Endothelial cell of umbilical vein (primary cell): ENCODE measurements around the gene SLC27A2. TPM values are rescaled to one million over a fixed set of nuclear protein-coding genes. Genes with fewer than 3 reads are reported as not detected.

Experiments
- BruUV-seq: library from RNA; stranded (reverse); fragments of 400-500 nt; replicated peaks from 2 replicates; lab custom pipeline; 2021; lab: Mats Ljungman, UMichigan
- CTCF ChIA-PET: fragments of 300-600, 350-600 bp; sonication (Branson Sonifier 250); formaldehyde crosslinking; loops from one replicate; lab custom pipeline; 2021; ENCODE audit warnings: antibody characterized with exemption, inconsistent platforms; lab: Charles Lee
- POLR2A ChIA-PET: fragments of 300-600, 350-600 bp; sonication (Branson Sonifier 250); formaldehyde crosslinking; loops from one replicate; lab custom pipeline; 2021; ENCODE audit warnings: antibody characterized with exemption, inconsistent platforms; lab: Charles Lee
- DNase-seq: peaks from one replicate; pipeline ENCODE4 v3.0.0-alpha.2; 2011; ENCODE audit warnings: low read depth, low spot score
- FAIRE-seq: peaks from 2 replicates; lab custom pipeline; 2011; peaks lifted over from hg19 to GRCh38; lab: Jason Lieb, UNC
- H2AFZ ChIP-seq: 2 replicates; pipeline ENCODE4 v1.6.0; 2012; ENCODE audit warnings: low read depth, low read length, control low read depth, inconsistent platforms
- H3K27ac ChIP-seq: 2 replicates; pipeline ENCODE4 v1.5.1; 2011; ENCODE audit warnings: low read depth, mild to moderate bottlenecking, control low read depth, low read length, moderate library complexity; ENCODE audit not compliant: insufficient read depth
- H3K27me3 ChIP-seq, 2 experiments: 2 replicates each; pipeline versions ENCODE4 v1.6.0 to v1.6.1; 2011; ENCODE audit warnings: low read length in 2 of 2, mixed read lengths in 1 of 2; ENCODE audit not compliant: control insufficient read depth in 2 of 2, insufficient read depth in 2 of 2
- H3K36me3 ChIP-seq, 2 experiments: 2 replicates in 1 of 2; 3 replicates in 1 of 2; pipeline ENCODE4 v1.5.1; 2011; ENCODE audit warnings: low read length in 2 of 2, mild to moderate bottlenecking in 1 of 2, moderate library complexity in 1 of 2; ENCODE audit not compliant: control insufficient read depth in 2 of 2, insufficient read depth in 2 of 2; ENCODE audit errors: extremely low read depth in 1 of 2
- H3K4me1 ChIP-seq: 3 replicates; pipeline ENCODE4 v1.5.1; 2011; ENCODE audit warnings: mild to moderate bottlenecking, low read length; ENCODE audit not compliant: control insufficient read depth, insufficient read depth; ENCODE audit errors: extremely low read depth
- H3K4me2 ChIP-seq: 2 replicates; pipeline ENCODE4 v1.6.1; 2011; ENCODE audit warnings: low read length, control low read depth, mixed read lengths; ENCODE audit not compliant: insufficient read depth
- H3K4me3 ChIP-seq, 3 experiments: fragments of 200-600 bp in 1 of 3; sonication (generic), shearing (Covaris generic) in 1 of 3; replicated peaks in 1 of 3; 2 replicates each; pipeline ENCODE4 v1.5.1; 2011 to 2016; ENCODE audit warnings: control low read depth in 3 of 3, low read length in 3 of 3, mild to moderate bottlenecking in 2 of 3, inconsistent platforms in 1 of 3, low read depth in 1 of 3, moderate library complexity in 1 of 3; ENCODE audit not compliant: insufficient read depth in 1 of 3
- H3K79me2 ChIP-seq: 2 replicates; pipeline ENCODE4 v1.6.0; 2012; ENCODE audit warnings: low read length, inconsistent platforms; ENCODE audit not compliant: control insufficient read depth, insufficient read depth
- H3K9ac ChIP-seq: replicated peaks from 2 replicates; pipeline ENCODE3; 2011; ENCODE audit warnings: low read length, control low read depth; ENCODE audit not compliant: insufficient read depth; ENCODE audit errors: extremely low read depth
- H3K9me1 ChIP-seq: replicated peaks from 3 replicates; pipeline ENCODE4 v1.6.0; 2011; ENCODE audit warnings: mild to moderate bottlenecking, low read length; ENCODE audit not compliant: control insufficient read depth, insufficient read depth; ENCODE audit errors: extremely low read depth
- H3K9me3 ChIP-seq: replicated peaks from 2 replicates; pipeline ENCODE4 v1.5.1; 2012; ENCODE audit warnings: low read length, inconsistent platforms; ENCODE audit not compliant: control insufficient read depth, insufficient read depth
- H4K20me1 ChIP-seq: replicated peaks from 2 replicates; pipeline ENCODE3; 2011; ENCODE audit warnings: mild to moderate bottlenecking, low read length; ENCODE audit not compliant: control insufficient read depth, insufficient read depth; ENCODE audit errors: extremely low read depth
- EZH2 ChIP-seq: IDR thresholded peaks from 2 replicates; pipeline ENCODE4 v1.6.1; 2012; ENCODE audit warnings: borderline replicate concordance, low read depth, mild to moderate bottlenecking, moderate library complexity, low read length, inconsistent platforms; ENCODE audit not compliant: severe bottlenecking
- FOS ChIP-seq: IDR thresholded peaks from 2 replicates; pipeline ENCODE4 v1.6.1; 2011; ENCODE audit warnings: mild to moderate bottlenecking, low read length, moderate library complexity, borderline replicate concordance; ENCODE audit not compliant: insufficient read depth
- GATA2 ChIP-seq: IDR thresholded peaks from 2 replicates; pipeline ENCODE4 v1.7.0; 2011; ENCODE audit warnings: low read depth, mild to moderate bottlenecking, moderate library complexity, mixed read lengths, low read length; ENCODE audit not compliant: insufficient read length, insufficient read depth
- JUN ChIP-seq: IDR thresholded peaks from 2 replicates; pipeline ENCODE4 v1.6.1; 2011; ENCODE audit warnings: borderline replicate concordance, low read depth; ENCODE audit not compliant: insufficient read length, insufficient read depth
- MYC ChIP-seq: IDR thresholded peaks from one replicate; pipeline ENCODE4 v1.6.1; 2011; ENCODE audit warnings: mild to moderate bottlenecking, low read depth, low read length
- POLR2A ChIP-seq: IDR thresholded peaks from 2 replicates; pipeline ENCODE4 v1.6.1; 2012; ENCODE audit warnings: low read depth, mild to moderate bottlenecking, control low read depth, low read length
- POLR2AphosphoS5 ChIP-seq: IDR thresholded peaks from 2 replicates; pipeline ENCODE4 v1.6.1; 2012; ENCODE audit warnings: low read depth, mild to moderate bottlenecking, control low read depth, low read length, moderate library complexity; ENCODE audit not compliant: insufficient read depth
- dilution Hi-C: fragments of 300-500 bp; cut with MboI; formaldehyde crosslinking; loops from one replicate; pipeline ENCODE4 v1.15.0; 2019; ENCODE audit warnings: low sequenced_read_pairs; ENCODE audit not compliant: extremely low pct_ligation_motif_present
- intact Hi-C: fragments of 100-400 bp; cut with micrococcal nuclease; formaldehyde crosslinking; loops from one replicate; pipeline ENCODE4 v1.10.0; 2022
- polyA plus RNA-seq, 4 experiments: library from polyadenylated mRNA; depleted of rRNA in 3 of 4; stranded (reverse) in 3 of 4; unstranded in 1 of 4; fragments of >200 nt; gene quantifications; 2 replicates each; pipeline versions ENCODE4 v1.2.1 to v1.2.3, GENCODE V29; 2011 to 2012; ENCODE audit warnings: missing spikeins in 1 of 4
- total RNA-seq: library from RNA; stranded (reverse); gene quantifications from 2 replicates; pipeline ENCODE4 v1.2.3, GENCODE V29; 2021
- TF ChIP-seq, protein P1 (sequence below), 2 donors: IDR thresholded peaks; 1 replicate in 1 of 2; 2 replicates in 1 of 2; pipeline ENCODE4 v1.5.1; 2011; ENCODE audit warnings: low read length in 2 of 2, mild to moderate bottlenecking in 2 of 2, moderate library complexity in 2 of 2, control low read depth in 1 of 2, inconsistent platforms in 1 of 2, low read depth in 1 of 2; ENCODE audit not compliant: insufficient read depth in 1 of 2; ENCODE audit errors: extremely low read depth in 1 of 2
- TF ChIP-seq, protein P2 (sequence below): IDR thresholded peaks from 2 replicates; pipeline ENCODE4 v1.6.1; 2011; ENCODE audit not compliant: insufficient read depth, insufficient read length

SLC27A2 gene
- total and polyA plus RNA-seq, 2 donors (not counting 3 experiments of a cell fraction or from before 2014, with no cell fraction given): not detected

DNA sequence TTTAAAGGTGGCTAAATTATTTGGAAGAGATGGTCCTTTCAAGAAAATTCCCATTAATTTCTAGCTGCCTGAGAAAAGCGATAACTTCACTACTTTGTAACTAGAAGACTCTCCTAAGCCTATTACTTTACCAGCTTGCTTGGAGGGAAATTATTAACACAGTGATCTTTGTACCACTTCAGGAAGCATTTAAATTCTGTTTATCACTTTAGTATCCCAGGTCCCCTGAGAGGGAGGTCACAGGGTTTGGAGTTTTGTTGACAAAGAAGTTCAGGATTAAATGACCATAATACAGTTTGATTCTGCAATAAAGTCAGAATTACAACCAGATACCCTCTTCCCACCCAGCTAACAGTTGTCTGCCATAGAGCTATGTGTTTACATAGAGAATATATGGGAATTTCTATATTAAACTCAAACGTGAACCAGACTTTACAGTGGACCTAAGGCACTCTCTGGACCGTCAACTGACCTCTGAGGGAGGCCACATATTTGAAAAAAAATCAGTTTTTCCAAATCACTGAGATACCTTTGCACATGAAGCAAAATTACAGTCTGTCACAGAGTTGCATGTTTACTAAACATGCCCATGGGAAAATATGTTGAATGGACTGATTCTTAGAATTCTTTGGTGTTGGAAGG is 3.0 kb downstream of the SLC27A2 start:
- Histone ChIP-seq H3K4me2 (no peak overlapping the region), H3K9me3 (no peaks in the 10 kb centered on the region), H3K4me3 (no peak overlapping the region), H3K36me3 (no peaks in the 10 kb centered on the region), H3K4me1 (no peaks in the 10 kb centered on the region), H3K79me2 (no peaks in the 10 kb centered on the region), H3K9me1 (no peaks in the 10 kb centered on the region), H2AFZ (no peak overlapping the region), H3K27ac (no peak overlapping the region), H3K27me3 (peaks cover 18 to 30% of the 10 kb centered on the region in 2 experiments), H4K20me1 (no peaks in the 10 kb centered on the region), H3K9ac (no peak overlapping the region)
- CTCF ChIA-PET: no interaction called here
- POLR2A ChIA-PET: no interaction called here
- FAIRE-seq (no peak), DNase-seq (no peak)
- dilution Hi-C loops: no loop called here
- intact Hi-C loops: no loop called here
- TF ChIP-seq JUN: no peak
- TF ChIP-seq, protein P1, sequence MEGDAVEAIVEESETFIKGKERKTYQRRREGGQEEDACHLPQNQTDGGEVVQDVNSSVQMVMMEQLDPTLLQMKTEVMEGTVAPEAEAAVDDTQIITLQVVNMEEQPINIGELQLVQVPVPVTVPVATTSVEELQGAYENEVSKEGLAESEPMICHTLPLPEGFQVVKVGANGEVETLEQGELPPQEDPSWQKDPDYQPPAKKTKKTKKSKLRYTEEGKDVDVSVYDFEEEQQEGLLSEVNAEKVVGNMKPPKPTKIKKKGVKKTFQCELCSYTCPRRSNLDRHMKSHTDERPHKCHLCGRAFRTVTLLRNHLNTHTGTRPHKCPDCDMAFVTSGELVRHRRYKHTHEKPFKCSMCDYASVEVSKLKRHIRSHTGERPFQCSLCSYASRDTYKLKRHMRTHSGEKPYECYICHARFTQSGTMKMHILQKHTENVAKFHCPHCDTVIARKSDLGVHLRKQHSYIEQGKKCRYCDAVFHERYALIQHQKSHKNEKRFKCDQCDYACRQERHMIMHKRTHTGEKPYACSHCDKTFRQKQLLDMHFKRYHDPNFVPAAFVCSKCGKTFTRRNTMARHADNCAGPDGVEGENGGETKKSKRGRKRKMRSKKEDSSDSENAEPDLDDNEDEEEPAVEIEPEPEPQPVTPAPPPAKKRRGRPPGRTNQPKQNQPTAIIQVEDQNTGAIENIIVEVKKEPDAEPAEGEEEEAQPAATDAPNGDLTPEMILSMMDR (IDR thresholded peaks at IDR 0.05; ENCODE audit: extremely low read depth in 1 of 2, insufficient read depth in 1 of 2, low read depth in 1 of 2, low read length in 2 of 2): no peak
- TF ChIP-seq EZH2: no peak
- TF ChIP-seq GATA2: no peak
- no peak for TF ChIP-seq POLR2A
- TF ChIP-seq FOS: no peak
- TF ChIP-seq POLR2AphosphoS5: no peak
- TF ChIP-seq MYC: no peak
- TF ChIP-seq, protein P2, sequence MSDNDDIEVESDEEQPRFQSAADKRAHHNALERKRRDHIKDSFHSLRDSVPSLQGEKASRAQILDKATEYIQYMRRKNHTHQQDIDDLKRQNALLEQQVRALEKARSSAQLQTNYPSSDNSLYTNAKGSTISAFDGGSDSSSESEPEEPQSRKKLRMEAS: no peak
- no TSS peak for BruUV-seq
